Naive B cell (primary cell): ENCODE results near the gene LMOD2. TPM values are rescaled to one million over a fixed set of nuclear protein-coding genes. Genes with fewer than 3 reads are reported as not detected.

Experiments
- ATAC-seq, 2 donors: fragments of 150-1000 bp; cut with Tn5 transposase; 2 replicates each; pipeline ENCODE4 v1.10.0; 2021; ENCODE audit warnings: low read depth in 2 of 2, mild to moderate bottlenecking in 2 of 2, moderate library complexity in 2 of 2
- DNase-seq: peaks from one replicate; pipeline ENCODE4 v3.0.0; 2022
- H3K27ac Mint-ChIP-seq, 6 donors: one replicate each; pipeline ENCODE4 v1.8.0; 2020 to 2022; ENCODE audit warnings: mild to moderate bottlenecking in 6 of 6, mixed read lengths in 6 of 6, moderate library complexity in 5 of 6, inconsistent platforms in 2 of 6
- H3K27me3 Mint-ChIP-seq, 3 donors: one replicate each; pipeline ENCODE4 v1.8.0; 2021 to 2022; ENCODE audit warnings: mixed read lengths in 3 of 3, mild to moderate bottlenecking in 1 of 3
- H3K36me3 Mint-ChIP-seq, 2 donors: one replicate each; pipeline ENCODE4 v1.8.0; 2020 to 2022; ENCODE audit warnings: mixed read lengths in 2 of 2, inconsistent platforms in 1 of 2, mild to moderate bottlenecking in 1 of 2
- H3K4me1 Mint-ChIP-seq, 3 donors: one replicate each; pipeline ENCODE4 v1.8.0; 2020 to 2022; ENCODE audit warnings: mixed read lengths in 3 of 3, inconsistent platforms in 1 of 3, mild to moderate bottlenecking in 1 of 3, moderate library complexity in 1 of 3
- H3K4me3 Mint-ChIP-seq, 8 donors: one replicate each; pipeline ENCODE4 v1.8.0; 2020 to 2022; ENCODE audit warnings: mild to moderate bottlenecking in 8 of 8, mixed read lengths in 8 of 8, moderate library complexity in 8 of 8, inconsistent platforms in 2 of 8
- H3K9me3 Mint-ChIP-seq, 7 donors: one replicate each; pipeline ENCODE4 v1.8.0; 2020 to 2022; ENCODE audit warnings: mixed read lengths in 7 of 7, mild to moderate bottlenecking in 5 of 7, inconsistent platforms in 2 of 7, moderate library complexity in 1 of 7
- polyA plus RNA-seq, 6 donors: library from polyadenylated mRNA; unstranded; fragments of 300-500 nt; fragmentation: Illumina TruSeq; gene quantifications; one replicate each; pipeline ENCODE4 v1.2.3, GENCODE V29; 2021; ENCODE audit warnings: low read depth in 6 of 6

The LMOD2 gene
- polyA plus RNA-seq, 6 donors from 2014 or later = 0.22 to 0.45 TPM; not detected in 4

GRCh38 chr7:123647106-123647730 is 8.4 kb upstream of the LMOD2 start:
- ATAC-seq = no peak
- Mint-ChIP-seq H3K36me3 (no peaks in the 10 kb centered on the region), H3K4me1 (no peaks in the 10 kb centered on the region), H3K27ac (no peak overlapping the region), H3K9me3 (no peaks in the 10 kb centered on the region), H3K4me3 (no peak overlapping the region), H3K27me3 (peaks cover 17 to 48% (median 18%) of the 10 kb centered on the region in 3 donors)
- no peak for DNase-seq

GRCh38 chr7:123649964-123650363 is 5.7 kb upstream of the LMOD2 start:
- H3K9me3 Mint-ChIP-seq = no peaks in the 10 kb centered on the region
- DNase-seq = no peak
- H3K36me3 Mint-ChIP-seq = no peaks in the 10 kb centered on the region
- peaks cover 14 to 32% (median 17%) of the 10 kb centered on the region in 3 donors for H3K27me3 Mint-ChIP-seq
- no peaks in the 10 kb centered on the region for H3K4me1 Mint-ChIP-seq
- H3K27ac Mint-ChIP-seq = no peak overlapping the region
- no peak overlapping the region for H3K4me3 Mint-ChIP-seq
- ATAC-seq = no peak

- Mint-ChIP-seq H3K36me3 (no peaks in the 10 kb centered on the region), H3K27me3 (peaks cover 15 to 32% (median 17%) of the 10 kb centered on the region in 3 donors), H3K4me1 (no peaks in the 10 kb centered on the region), H3K27ac (no peak overlapping the region), H3K4me3 (no peak overlapping the region), H3K9me3 (no peaks in the 10 kb centered on the region)
- DNase-seq = no peak
- ATAC-seq = no peak
Measured at GRCh38 chr7:123650595-123650994, 5.1 kb upstream of the LMOD2 start.

DNA sequence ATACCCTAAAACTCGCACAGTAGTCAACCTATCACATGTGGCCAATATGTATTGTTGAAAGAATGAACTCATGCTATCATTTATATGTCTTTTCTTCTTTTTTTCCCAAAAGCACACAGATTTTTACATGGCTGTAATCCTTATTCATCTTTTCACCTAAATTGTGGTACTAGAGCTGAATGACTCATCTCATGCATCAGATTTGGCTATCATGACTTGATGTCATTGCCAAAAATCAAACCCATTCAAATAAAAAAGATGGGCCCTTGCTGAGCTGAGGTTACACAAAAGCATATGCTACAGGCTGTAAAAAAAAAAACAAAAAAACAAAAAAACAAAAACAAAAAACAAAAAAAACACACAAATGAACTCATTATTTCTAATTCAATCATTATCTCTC is 3.3 kb upstream of the LMOD2 start:
- no peak overlapping the region for H3K4me3 Mint-ChIP-seq
- H3K27ac Mint-ChIP-seq = no peak overlapping the region
- DNase-seq (no peak), ATAC-seq (no peak)
- no peaks in the 10 kb centered on the region for H3K4me1 Mint-ChIP-seq
- H3K9me3 Mint-ChIP-seq = no peaks in the 10 kb centered on the region
- H3K36me3 Mint-ChIP-seq = no peaks in the 10 kb centered on the region
- peaks cover 11 to 26% (median 21%) of the 10 kb centered on the region in 3 donors for H3K27me3 Mint-ChIP-seq

GRCh38 chr7:123653162-123653561 is 2.5 kb upstream of the LMOD2 start:
- Mint-ChIP-seq H3K36me3 (no peaks in the 10 kb centered on the region), H3K4me3 (no peak overlapping the region), H3K27ac (no peak overlapping the region), H3K4me1 (no peaks in the 10 kb centered on the region), H3K9me3 (no peaks in the 10 kb centered on the region), H3K27me3 (peaks cover 8 to 21% (median 18%) of the 10 kb centered on the region in 3 donors)
- DNase-seq (no peak), ATAC-seq (no peak)

DNA sequence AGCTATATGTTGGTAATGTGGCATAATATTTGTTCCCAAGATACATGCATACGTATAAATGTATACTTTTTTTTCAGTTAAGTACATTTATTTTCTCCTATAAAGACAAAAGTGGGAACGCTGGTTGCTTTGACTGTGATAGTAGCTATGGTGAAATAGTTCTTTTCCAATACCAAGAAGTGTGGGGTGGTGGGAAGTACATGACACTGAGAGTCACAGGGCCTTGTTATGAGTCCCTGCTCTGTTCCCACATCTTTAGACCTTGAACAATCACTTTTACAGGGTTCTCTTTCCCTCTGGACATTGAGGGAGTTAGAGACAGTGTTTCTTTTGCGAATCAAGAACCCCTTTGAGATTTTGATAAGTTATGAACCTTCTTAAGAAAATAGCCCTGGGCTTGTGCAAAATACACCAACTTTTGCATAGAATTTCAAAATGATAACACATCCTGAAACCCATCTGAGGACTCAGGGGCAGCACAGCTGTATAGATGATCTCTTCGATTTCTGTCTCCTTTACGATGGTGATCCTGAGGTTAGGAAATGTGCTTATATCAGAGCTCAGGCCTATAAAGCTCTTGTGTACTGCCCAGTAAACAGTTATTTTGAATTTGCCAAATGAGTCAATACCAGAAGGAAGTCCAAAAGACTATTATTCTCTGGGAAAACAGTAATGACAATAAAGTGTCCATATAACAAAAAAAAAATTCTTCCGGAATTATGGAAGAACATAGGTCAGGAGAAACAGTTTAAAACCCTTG is 1.1 kb downstream of the LMOD2 start:
- Mint-ChIP-seq H3K36me3 (no peaks in the 10 kb centered on the region), H3K4me1 (no peaks in the 10 kb centered on the region), H3K4me3 (no peak overlapping the region), H3K27me3 (peaks cover 12 to 24% (median 15%) of the 10 kb centered on the region in 3 donors), H3K9me3 (no peaks in the 10 kb centered on the region), H3K27ac (no peak overlapping the region)
- DNase-seq (no peak), ATAC-seq (no peak)

DNA sequence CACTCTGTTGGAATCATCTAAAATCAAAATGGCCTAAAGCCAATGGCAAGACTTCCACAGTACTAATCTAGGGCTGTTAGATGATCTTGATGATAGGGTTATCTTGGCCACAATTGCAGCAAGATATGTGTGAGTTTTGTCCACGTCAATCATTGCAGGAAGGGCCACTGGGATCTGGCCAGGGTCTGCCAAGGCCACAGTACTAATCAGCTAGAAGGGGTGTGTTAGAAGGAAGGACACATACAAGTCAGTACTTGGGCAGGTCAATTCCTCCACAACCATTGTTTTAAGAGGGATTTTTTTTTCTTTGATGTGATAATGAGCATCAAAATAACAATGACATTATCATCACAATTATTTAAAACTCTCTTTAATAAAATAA is 1.6 kb downstream of the LMOD2 start:
- H3K36me3 Mint-ChIP-seq = no peaks in the 10 kb centered on the region
- no peaks in the 10 kb centered on the region for H3K4me1 Mint-ChIP-seq
- ATAC-seq (no peak), DNase-seq (no peak)
- no peak overlapping the region for H3K4me3 Mint-ChIP-seq
- H3K27me3 Mint-ChIP-seq = peaks cover 12 to 28% (median 21%) of the 10 kb centered on the region in 3 donors
- peak overlapping the region in 1 of 6 donors; percentile 48 for H3K27ac Mint-ChIP-seq
- no peaks in the 10 kb centered on the region for H3K9me3 Mint-ChIP-seq

- peaks cover 17 to 36% (median 28%) of the 10 kb centered on the region in 3 donors for H3K27me3 Mint-ChIP-seq
- no peak overlapping the region for H3K4me3 Mint-ChIP-seq
- no peaks in the 10 kb centered on the region for H3K4me1 Mint-ChIP-seq
- no peaks in the 10 kb centered on the region for H3K36me3 Mint-ChIP-seq
- no peaks in the 10 kb centered on the region for H3K9me3 Mint-ChIP-seq
- H3K27ac Mint-ChIP-seq = no peak overlapping the region
- DNase-seq (no peak), ATAC-seq (no peak)
Measured at GRCh38 chr7:123658023-123658422, 2.4 kb downstream of the LMOD2 start.

DNA sequence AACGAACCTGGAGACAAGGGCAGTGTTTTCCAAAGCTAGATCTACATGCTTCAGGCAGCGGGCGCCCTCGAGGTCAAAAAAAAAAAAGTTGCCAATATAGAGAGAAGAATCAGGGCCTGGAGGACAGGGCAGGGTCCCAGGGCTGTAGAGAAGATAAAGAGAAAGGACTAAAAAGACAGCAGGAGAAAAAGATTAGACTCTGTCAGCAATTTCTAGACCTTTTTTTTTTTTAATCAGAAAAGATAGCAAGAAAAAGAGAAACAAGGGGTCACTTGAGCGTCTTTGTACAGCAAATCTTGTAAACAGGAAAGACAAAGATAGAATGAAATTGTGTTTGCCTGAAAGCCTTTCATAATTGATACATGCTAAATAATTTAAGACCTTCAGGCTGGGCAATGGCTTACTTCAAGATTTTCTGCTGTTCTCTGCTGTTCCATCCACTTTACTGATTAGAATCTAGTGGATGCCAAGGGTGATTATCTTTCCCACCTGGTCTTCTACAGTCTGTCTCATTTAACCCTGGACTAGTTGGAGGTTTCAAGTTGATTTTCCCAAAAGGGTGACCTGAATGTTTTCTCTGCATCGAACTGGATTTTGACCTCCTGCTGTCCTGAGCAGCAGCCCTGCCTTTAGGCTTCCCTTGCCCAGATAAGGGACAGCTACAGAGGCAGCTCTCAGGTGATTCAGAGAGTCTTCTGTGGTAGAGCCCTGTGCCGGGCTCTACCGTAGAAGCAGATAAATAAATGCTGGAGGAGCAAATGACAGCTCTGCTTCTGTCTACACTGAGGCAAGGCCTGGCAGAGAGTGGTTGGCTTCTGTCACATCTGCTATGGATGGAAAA is 5.1 kb downstream of the LMOD2 start:
- H3K4me3 Mint-ChIP-seq = no peak overlapping the region
- peak overlapping the region in 2 of 6 donors; percentile 1 to 27 for H3K27ac Mint-ChIP-seq
- H3K9me3 Mint-ChIP-seq = no peaks in the 10 kb centered on the region
- no peak for ATAC-seq
- DNase-seq = no peak
- peaks cover 15 to 47% (median 44%) of the 10 kb centered on the region in 3 donors for H3K27me3 Mint-ChIP-seq
- H3K4me1 Mint-ChIP-seq = no peaks in the 10 kb centered on the region
- H3K36me3 Mint-ChIP-seq = no peaks in the 10 kb centered on the region

DNA sequence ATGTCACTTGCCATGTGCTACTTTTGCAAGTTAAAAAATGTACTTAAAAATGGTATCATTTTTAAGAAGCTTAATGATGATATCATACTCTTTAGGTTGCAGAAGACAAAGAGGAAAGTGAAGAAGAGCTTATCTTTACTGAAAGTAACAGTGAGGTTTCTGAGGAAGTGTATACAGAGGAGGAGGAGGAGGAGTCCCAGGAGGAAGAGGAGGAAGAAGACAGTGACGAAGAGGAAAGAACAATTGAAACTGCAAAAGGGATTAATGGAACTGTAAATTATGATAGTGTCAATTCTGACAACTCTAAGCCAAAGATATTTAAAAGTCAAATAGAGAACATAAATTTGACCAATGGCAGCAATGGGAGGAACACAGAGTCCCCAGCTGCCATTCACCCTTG is 6.1 kb downstream of the LMOD2 start:
- H3K4me3 Mint-ChIP-seq = no peak overlapping the region
- no peak for ATAC-seq
- H3K27ac Mint-ChIP-seq = no peak overlapping the region

GRCh38 chr7:123662293-123662692 is 6.6 kb downstream of the LMOD2 start:
- DNase-seq (no peak), ATAC-seq (no peak)
- Mint-ChIP-seq H3K4me3 (peak overlapping the region in 1 of 8 donors; percentile 45), H3K4me1 (no peaks in the 10 kb centered on the region), H3K36me3 (no peaks in the 10 kb centered on the region), H3K9me3 (no peaks in the 10 kb centered on the region), H3K27ac (no peak overlapping the region), H3K27me3 (peaks cover 10 to 48% (median 46%) of the 10 kb centered on the region in 3 donors)

More for the DNA sequence above, 6.1 kb downstream of the LMOD2 start:
- Mint-ChIP-seq H3K27me3 (peaks cover 14 to 48% (median 46%) of the 10 kb centered on the region in 3 donors), H3K9me3 (no peaks in the 10 kb centered on the region), H3K36me3 (no peaks in the 10 kb centered on the region), H3K4me1 (no peaks in the 10 kb centered on the region)
- DNase-seq = no peak

- ATAC-seq = no peak
Measured at GRCh38 chr7:123662755-123663154, 7.1 kb downstream of the LMOD2 start.

GRCh38 chr7:123663200-123663599 is 7.5 kb downstream of the LMOD2 start:
- DNase-seq = no peak
- H3K27me3 Mint-ChIP-seq = peaks cover 10 to 46% (median 46%) of the 10 kb centered on the region in 3 donors
- H3K4me3 Mint-ChIP-seq = no peak overlapping the region
- no peak for ATAC-seq
- no peaks in the 10 kb centered on the region for H3K36me3 Mint-ChIP-seq
- no peaks in the 10 kb centered on the region for H3K4me1 Mint-ChIP-seq
- no peaks in the 10 kb centered on the region for H3K9me3 Mint-ChIP-seq
- H3K27ac Mint-ChIP-seq = no peak overlapping the region

More at GRCh38 chr7:123662755-123663154, 7.1 kb downstream of the LMOD2 start:
- Mint-ChIP-seq H3K4me1 (no peaks in the 10 kb centered on the region), H3K27ac (no peak overlapping the region), H3K4me3 (no peak overlapping the region), H3K36me3 (no peaks in the 10 kb centered on the region), H3K9me3 (no peaks in the 10 kb centered on the region), H3K27me3 (peaks cover 10 to 48% (median 46%) of the 10 kb centered on the region in 3 donors)
- DNase-seq = no peak
